Caco-2 (cell line): ENCODE results near the gene NDST3. TPM values are rescaled to one million over a fixed set of nuclear protein-coding genes. Genes with fewer than 3 reads are reported as not detected.

Experiments
- BruUV-seq: library from RNA; stranded (reverse); fragments of 400-500 nt; replicated peaks from 2 replicates; lab custom pipeline; 2021; lab: Mats Ljungman, UMichigan
- CTCF ChIA-PET: fragments of 300-600 bp; sonication (Branson Sonifier 250); formaldehyde crosslinking; loops from one replicate; lab custom pipeline; 2022; ENCODE audit warnings: antibody characterized with exemption; lab: Charles Lee
- POLR2A ChIA-PET: fragments of 300-600 bp; sonication (Branson Sonifier 250); formaldehyde crosslinking; loops from one replicate; lab custom pipeline; 2022; ENCODE audit warnings: antibody characterized with exemption; lab: Charles Lee
- DNase-seq, 2 experiments: peaks; one replicate each; pipeline versions ENCODE4 v3.0.0 to v3.0.0-alpha.2; 2020 to 2022
- H3K27me3 ChIP-seq: replicated peaks from 2 replicates; pipeline ENCODE4 v1.6.0; 2011; ENCODE audit warnings: low read length; ENCODE audit not compliant: control insufficient read depth, insufficient read depth
- H3K36me3 ChIP-seq: 2 replicates; pipeline ENCODE4 v1.5.1; 2011; ENCODE audit warnings: low read length; ENCODE audit not compliant: control insufficient read depth, insufficient read depth
- H3K4me1 ChIP-seq: fragments of 250-450 bp; sonication (Bioruptor Pico); 2 replicates; pipeline ENCODE4 v1.5.1; 2020; ENCODE audit warnings: mild to moderate bottlenecking
- H3K4me3 ChIP-seq: 2 replicates; pipeline ENCODE4 v1.5.1; 2011; ENCODE audit warnings: low read depth, mild to moderate bottlenecking, control low read depth, low read length
- H3K9me3 ChIP-seq: fragments of 250-450 bp; sonication (Bioruptor Pico); 2 replicates; pipeline ENCODE4 v1.5.1; 2020; ENCODE audit warnings: mild to moderate bottlenecking, moderate library complexity
- H3K27ac Mint-ChIP-seq: one replicate; pipeline ENCODE4 v1.8.0; 2022; ENCODE audit warnings: mixed read lengths; ENCODE audit not compliant: unreplicated experiment
- H3K27me3 Mint-ChIP-seq: one replicate; pipeline ENCODE4 v1.8.0; 2022; ENCODE audit warnings: mixed read lengths; ENCODE audit not compliant: insufficient read depth, unreplicated experiment
- H3K36me3 Mint-ChIP-seq: one replicate; pipeline ENCODE4 v1.8.0; 2022; ENCODE audit warnings: mild to moderate bottlenecking, mixed read lengths; ENCODE audit not compliant: insufficient read depth, unreplicated experiment
- H3K4me1 Mint-ChIP-seq: one replicate; pipeline ENCODE4 v1.8.0; 2022; ENCODE audit warnings: low read depth, mixed read lengths; ENCODE audit not compliant: unreplicated experiment
- H3K4me3 Mint-ChIP-seq: one replicate; pipeline ENCODE4 v1.8.0; 2022; ENCODE audit warnings: mild to moderate bottlenecking, moderate library complexity, mixed read lengths; ENCODE audit not compliant: unreplicated experiment
- H3K9me3 Mint-ChIP-seq: one replicate; pipeline ENCODE4 v1.8.0; 2022; ENCODE audit warnings: mixed read lengths; ENCODE audit not compliant: unreplicated experiment
- intact Hi-C: fragments of 100-400 bp; cut with micrococcal nuclease; formaldehyde crosslinking; loops from one replicate; pipeline ENCODE4 v1.10.0; 2022; ENCODE audit not compliant: unreplicated experiment
- total RNA-seq: library from RNA; stranded (reverse); gene quantifications from 2 replicates; pipeline ENCODE4 v1.2.3, GENCODE V29; 2022
- TF ChIP-seq, protein P1 (sequence below), 2 experiments: fragments of 200-600 bp in 1 of 2; IDR thresholded peaks; 1 replicate in 1 of 2; 2 replicates in 1 of 2; pipeline versions ENCODE4 v1.5.1 to v1.8.0; 2011 to 2022; ENCODE audit warnings: antibody characterized with exemption in 1 of 2, control low read depth in 1 of 2, inconsistent platforms in 1 of 2, low read depth in 1 of 2, low read length in 1 of 2, mild to moderate bottlenecking in 1 of 2, moderate library complexity in 1 of 2; ENCODE audit not compliant: insufficient read depth in 1 of 2, severe bottlenecking in 1 of 2, unreplicated experiment in 1 of 2

The NDST3 gene
- total RNA-seq, 1 experiment from 2014 or later, result not detected

GRCh38 chr4:118077767-118078105, 43.5 kb downstream of the NDST3 start:
- Mint-ChIP-seq H3K27ac (no peak overlapping the region), H3K4me1 (no peaks in the 10 kb centered on the region), H3K9me3 (no peaks in the 10 kb centered on the region), H3K27me3 (peaks cover 6% of the 10 kb centered on the region), H3K4me3 (no peak overlapping the region), H3K36me3 (no peaks in the 10 kb centered on the region)
- Histone ChIP-seq H3K4me1 (no peaks in the 10 kb centered on the region), H3K36me3 (no peaks in the 10 kb centered on the region), H3K9me3 (no peaks in the 10 kb centered on the region), H3K27me3 (no peaks in the 10 kb centered on the region), H3K4me3 (no peak overlapping the region)
- TF ChIP-seq, protein P1, sequence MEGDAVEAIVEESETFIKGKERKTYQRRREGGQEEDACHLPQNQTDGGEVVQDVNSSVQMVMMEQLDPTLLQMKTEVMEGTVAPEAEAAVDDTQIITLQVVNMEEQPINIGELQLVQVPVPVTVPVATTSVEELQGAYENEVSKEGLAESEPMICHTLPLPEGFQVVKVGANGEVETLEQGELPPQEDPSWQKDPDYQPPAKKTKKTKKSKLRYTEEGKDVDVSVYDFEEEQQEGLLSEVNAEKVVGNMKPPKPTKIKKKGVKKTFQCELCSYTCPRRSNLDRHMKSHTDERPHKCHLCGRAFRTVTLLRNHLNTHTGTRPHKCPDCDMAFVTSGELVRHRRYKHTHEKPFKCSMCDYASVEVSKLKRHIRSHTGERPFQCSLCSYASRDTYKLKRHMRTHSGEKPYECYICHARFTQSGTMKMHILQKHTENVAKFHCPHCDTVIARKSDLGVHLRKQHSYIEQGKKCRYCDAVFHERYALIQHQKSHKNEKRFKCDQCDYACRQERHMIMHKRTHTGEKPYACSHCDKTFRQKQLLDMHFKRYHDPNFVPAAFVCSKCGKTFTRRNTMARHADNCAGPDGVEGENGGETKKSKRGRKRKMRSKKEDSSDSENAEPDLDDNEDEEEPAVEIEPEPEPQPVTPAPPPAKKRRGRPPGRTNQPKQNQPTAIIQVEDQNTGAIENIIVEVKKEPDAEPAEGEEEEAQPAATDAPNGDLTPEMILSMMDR (IDR thresholded peaks at IDR 0.05; ENCODE audit: insufficient read depth in 1 of 2, low read depth in 1 of 2, low read length in 1 of 2, severe bottlenecking in 1 of 2, unreplicated experiment in 1 of 2), result no peak
- CTCF ChIA-PET, result no interaction called here
- POLR2A ChIA-PET, result no interaction called here
- BruUV-seq, result no TSS peak
- no peak for DNase-seq
- intact Hi-C loops, result loop anchor here (1.0 kb wide), 2 partner anchors 147 to 193 kb away; no protein-coding TSS in a partner anchor

DNA sequence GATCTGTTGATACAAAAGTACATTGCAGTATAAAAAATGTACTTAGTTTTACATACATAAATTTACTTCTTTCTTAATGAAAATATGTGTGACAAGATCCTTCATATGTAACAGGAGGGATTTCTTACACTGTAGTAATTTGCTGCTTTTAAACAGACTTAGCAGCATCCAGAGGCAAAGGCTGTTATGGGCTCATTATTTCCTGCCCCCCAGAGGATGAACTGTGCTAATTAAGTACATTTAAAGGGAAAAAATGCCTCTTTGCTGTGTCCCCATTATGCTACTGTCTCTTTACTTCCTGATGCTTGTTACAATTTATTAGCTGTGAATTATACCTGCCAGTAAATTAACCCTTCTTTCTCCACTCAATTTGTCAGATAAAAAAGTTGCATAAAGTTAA, 47.1 kb downstream of the NDST3 start:
- Mint-ChIP-seq H3K9me3 (no peaks in the 10 kb centered on the region), H3K36me3 (no peaks in the 10 kb centered on the region), H3K27ac (no peak overlapping the region), H3K4me3 (no peak overlapping the region), H3K27me3 (peaks cover 3% of the 10 kb centered on the region), H3K4me1 (no peaks in the 10 kb centered on the region)
- no peaks in the 10 kb centered on the region for H3K27me3 ChIP-seq
- TF ChIP-seq, protein P1 (IDR thresholded peaks at IDR 0.05; ENCODE audit: insufficient read depth in 1 of 2, low read depth in 1 of 2, low read length in 1 of 2, severe bottlenecking in 1 of 2, unreplicated experiment in 1 of 2), result no peak
- POLR2A ChIA-PET, result no interaction called here
- H3K36me3 ChIP-seq, result no peaks in the 10 kb centered on the region
- no peak for DNase-seq
- CTCF ChIA-PET, result no interaction called here
- no TSS peak for BruUV-seq
- intact Hi-C loops, result no loop called here
- no peak overlapping the region for H3K4me3 ChIP-seq
- H3K4me1 ChIP-seq, result no peaks in the 10 kb centered on the region
- H3K9me3 ChIP-seq, result no peaks in the 10 kb centered on the region

- Mint-ChIP-seq H3K4me3 (no peak overlapping the region), H3K27ac (no peak overlapping the region), H3K9me3 (no peaks in the 10 kb centered on the region), H3K36me3 (no peaks in the 10 kb centered on the region), H3K27me3 (peaks cover 3% of the 10 kb centered on the region), H3K4me1 (no peaks in the 10 kb centered on the region)
- H3K4me3 ChIP-seq, result no peak overlapping the region
- BruUV-seq, result no TSS peak
- TF ChIP-seq, protein P1 (IDR thresholded peaks at IDR 0.05; ENCODE audit: insufficient read depth in 1 of 2, low read depth in 1 of 2, low read length in 1 of 2, severe bottlenecking in 1 of 2, unreplicated experiment in 1 of 2), result no peak
- ChIA-PET POLR2A (no interaction called here), CTCF (no interaction called here)
- H3K27me3 ChIP-seq, result no peaks in the 10 kb centered on the region
- DNase-seq, result no peak
- H3K4me1 ChIP-seq, result no peaks in the 10 kb centered on the region
- intact Hi-C loops, result no loop called here
- no peaks in the 10 kb centered on the region for H3K36me3 ChIP-seq
- no peaks in the 10 kb centered on the region for H3K9me3 ChIP-seq
These were observed 47.9 kb downstream of the NDST3 start for GRCh38 chr4:118082182-118082581.
